Measurements from ENCODE around the gene SLC8A3. TPM values are rescaled to one million over a fixed set of nuclear protein-coding genes. Genes with fewer than 3 reads are reported as not detected.

The SLC8A3 gene
- total and polyA plus RNA-seq, 5 donors from 2014 or later: 0.37 TPM; not detected in 4

- peaks cover 0 to 3% (median 0%) of the 10 kb centered on the region in 4 donors for H3K4me1 Mint-ChIP-seq
Observed at GRCh38 chr14:70029296-70030132, 159.2 kb downstream of the SLC8A3 start.

GRCh38 chr14:70027785-70028428 is 160.8 kb downstream of the SLC8A3 start:
- Histone ChIP-seq H3K4me3 (ENCODE audit: low read depth, low read length) (no peak overlapping the region), H3K27me3 (ENCODE audit: control insufficient read depth, insufficient read depth, low read length) (no peaks in the 10 kb centered on the region), H3K4me1 (ENCODE audit: control insufficient read depth, insufficient read depth, low read length, poor library complexity, severe bottlenecking) (no peaks in the 10 kb centered on the region), H3K36me3 (ENCODE audit: control insufficient read depth, insufficient read depth, low read length) (no peaks in the 10 kb centered on the region), H3K27ac (ENCODE audit: insufficient read depth, low read length, poor library complexity, severe bottlenecking) (no peak overlapping the region), H3K9me3 (ENCODE audit: control insufficient read depth in 2 of 2, low read length in 2 of 2) (no peaks in the 10 kb centered on the region)
- peak; percentile 5 to 37 (median 9) for DNase-seq
- Mint-ChIP-seq H3K36me3 (no peaks in the 10 kb centered on the region), H3K9me3 (peaks cover 0 to 1% (median 0%) of the 10 kb centered on the region in 7 donors), H3K27ac (no peak overlapping the region), H3K4me3 (no peak overlapping the region), H3K4me1 (peaks cover 0 to 3% (median 0%) of the 10 kb centered on the region in 4 donors), H3K27me3 (peaks cover 5% of the 10 kb centered on the region)
- peak in 1 of 2 donors; percentile 42 for ATAC-seq (ENCODE audit: low read depth in 2 of 2)

More at GRCh38 chr14:70029296-70030132, 159.2 kb downstream of the SLC8A3 start:
- no peak for ATAC-seq (ENCODE audit: low read depth in 2 of 2)
- peaks cover 5% of the 10 kb centered on the region for H3K27me3 Mint-ChIP-seq
- no peak for DNase-seq
- no peaks in the 10 kb centered on the region for H3K36me3 ChIP-seq (ENCODE audit: control insufficient read depth, insufficient read depth, low read length)
- peaks cover 0 to 1% (median 0%) of the 10 kb centered on the region in 7 donors for H3K9me3 Mint-ChIP-seq
- H3K27ac Mint-ChIP-seq: no peak overlapping the region
- H3K4me3 ChIP-seq (ENCODE audit: low read depth, low read length): no peak overlapping the region
- H3K27ac ChIP-seq (ENCODE audit: insufficient read depth, low read length, poor library complexity, severe bottlenecking): no peak overlapping the region
- H3K27me3 ChIP-seq (ENCODE audit: control insufficient read depth, insufficient read depth, low read length): no peaks in the 10 kb centered on the region
- no peaks in the 10 kb centered on the region for H3K9me3 ChIP-seq (ENCODE audit: control insufficient read depth in 2 of 2, low read length in 2 of 2)
- no peak overlapping the region for H3K4me3 Mint-ChIP-seq
- H3K36me3 Mint-ChIP-seq: no peaks in the 10 kb centered on the region
- H3K4me1 ChIP-seq (ENCODE audit: control insufficient read depth, insufficient read depth, low read length, poor library complexity, severe bottlenecking): no peaks in the 10 kb centered on the region

- no peak for ATAC-seq (ENCODE audit: low read depth in 2 of 2)
Observed at GRCh38 chr14:70023871-70024270, 164.9 kb downstream of the SLC8A3 start.

GRCh38 chr14:70022771-70023445 is 165.8 kb downstream of the SLC8A3 start:
- peaks cover 0 to 1% (median 0%) of the 10 kb centered on the region in 7 donors for H3K9me3 Mint-ChIP-seq
- no peak overlapping the region for H3K27ac Mint-ChIP-seq
- DNase-seq (no peak), ATAC-seq (ENCODE audit: low read depth in 2 of 2) (no peak)
- H3K36me3 ChIP-seq (ENCODE audit: control insufficient read depth, insufficient read depth, low read length): no peaks in the 10 kb centered on the region
- no peak overlapping the region for H3K4me3 ChIP-seq (ENCODE audit: low read depth, low read length)
- H3K27me3 Mint-ChIP-seq: peaks cover 13% of the 10 kb centered on the region
- no peaks in the 10 kb centered on the region for H3K4me1 ChIP-seq (ENCODE audit: control insufficient read depth, insufficient read depth, low read length, poor library complexity, severe bottlenecking)
- H3K27ac ChIP-seq (ENCODE audit: insufficient read depth, low read length, poor library complexity, severe bottlenecking): no peak overlapping the region
- H3K9me3 ChIP-seq (ENCODE audit: control insufficient read depth in 2 of 2, low read length in 2 of 2): no peaks in the 10 kb centered on the region
- no peaks in the 10 kb centered on the region for H3K36me3 Mint-ChIP-seq
- H3K27me3 ChIP-seq (ENCODE audit: control insufficient read depth, insufficient read depth, low read length): no peaks in the 10 kb centered on the region
- H3K4me3 Mint-ChIP-seq: no peak overlapping the region
- H3K4me1 Mint-ChIP-seq: peaks cover 0 to 2% (median 0%) of the 10 kb centered on the region in 4 donors

More at GRCh38 chr14:70023871-70024270, 164.9 kb downstream of the SLC8A3 start:
- Histone ChIP-seq H3K4me3 (ENCODE audit: low read depth, low read length) (no peak overlapping the region), H3K27me3 (ENCODE audit: control insufficient read depth, insufficient read depth, low read length) (no peaks in the 10 kb centered on the region), H3K4me1 (ENCODE audit: control insufficient read depth, insufficient read depth, low read length, poor library complexity, severe bottlenecking) (no peaks in the 10 kb centered on the region), H3K9me3 (ENCODE audit: control insufficient read depth in 2 of 2, low read length in 2 of 2) (no peaks in the 10 kb centered on the region), H3K27ac (ENCODE audit: insufficient read depth, low read length, poor library complexity, severe bottlenecking) (no peak overlapping the region), H3K36me3 (ENCODE audit: control insufficient read depth, insufficient read depth, low read length) (no peaks in the 10 kb centered on the region)
- H3K27ac Mint-ChIP-seq: no peak overlapping the region
- H3K9me3 Mint-ChIP-seq: peaks cover 0 to 1% (median 0%) of the 10 kb centered on the region in 7 donors
- DNase-seq: no peak
- peaks cover 6% of the 10 kb centered on the region for H3K27me3 Mint-ChIP-seq
- no peaks in the 10 kb centered on the region for H3K36me3 Mint-ChIP-seq
- H3K4me1 Mint-ChIP-seq: peaks cover 0 to 3% (median 0%) of the 10 kb centered on the region in 4 donors
- H3K4me3 Mint-ChIP-seq: no peak overlapping the region

- Mint-ChIP-seq H3K4me1 (peaks cover 0 to 2% (median 0%) of the 10 kb centered on the region in 4 donors), H3K36me3 (no peaks in the 10 kb centered on the region), H3K9me3 (peaks cover 0 to 1% (median 0%) of the 10 kb centered on the region in 7 donors), H3K27ac (no peak overlapping the region), H3K27me3 (peaks cover 13% of the 10 kb centered on the region), H3K4me3 (no peak overlapping the region)
- Histone ChIP-seq H3K4me3 (ENCODE audit: low read depth, low read length) (no peak overlapping the region), H3K27ac (ENCODE audit: insufficient read depth, low read length, poor library complexity, severe bottlenecking) (no peak overlapping the region), H3K36me3 (ENCODE audit: control insufficient read depth, insufficient read depth, low read length) (no peaks in the 10 kb centered on the region), H3K9me3 (ENCODE audit: control insufficient read depth in 2 of 2, low read length in 2 of 2) (no peaks in the 10 kb centered on the region), H3K4me1 (ENCODE audit: control insufficient read depth, insufficient read depth, low read length, poor library complexity, severe bottlenecking) (no peaks in the 10 kb centered on the region), H3K27me3 (ENCODE audit: control insufficient read depth, insufficient read depth, low read length) (no peaks in the 10 kb centered on the region)
- DNase-seq: no peak
- no peak for ATAC-seq (ENCODE audit: low read depth in 2 of 2)
Observed at GRCh38 chr14:70021548-70022220, 167.1 kb downstream of the SLC8A3 start.

GRCh38 chr14:70020352-70021170 is 168.2 kb downstream of the SLC8A3 start:
- H3K4me3 ChIP-seq (ENCODE audit: low read depth, low read length): no peak overlapping the region
- DNase-seq: no peak
- H3K9me3 Mint-ChIP-seq: peaks cover 0 to 1% (median 0%) of the 10 kb centered on the region in 7 donors
- peaks cover 0 to 2% (median 0%) of the 10 kb centered on the region in 4 donors for H3K4me1 Mint-ChIP-seq
- no peak overlapping the region for H3K4me3 Mint-ChIP-seq
- H3K4me1 ChIP-seq (ENCODE audit: control insufficient read depth, insufficient read depth, low read length, poor library complexity, severe bottlenecking): no peaks in the 10 kb centered on the region
- H3K36me3 Mint-ChIP-seq: no peaks in the 10 kb centered on the region
- no peaks in the 10 kb centered on the region for H3K36me3 ChIP-seq (ENCODE audit: control insufficient read depth, insufficient read depth, low read length)
- no peak overlapping the region for H3K27ac ChIP-seq (ENCODE audit: insufficient read depth, low read length, poor library complexity, severe bottlenecking)
- H3K9me3 ChIP-seq (ENCODE audit: control insufficient read depth in 2 of 2, low read length in 2 of 2): no peaks in the 10 kb centered on the region
- no peak overlapping the region for H3K27ac Mint-ChIP-seq
- no peak for ATAC-seq (ENCODE audit: low read depth in 2 of 2)
- peaks cover 19% of the 10 kb centered on the region for H3K27me3 Mint-ChIP-seq
- H3K27me3 ChIP-seq (ENCODE audit: control insufficient read depth, insufficient read depth, low read length): no peaks in the 10 kb centered on the region
